ENCODE measurements around the gene NCK2.

Gene NCK2

DNA sequence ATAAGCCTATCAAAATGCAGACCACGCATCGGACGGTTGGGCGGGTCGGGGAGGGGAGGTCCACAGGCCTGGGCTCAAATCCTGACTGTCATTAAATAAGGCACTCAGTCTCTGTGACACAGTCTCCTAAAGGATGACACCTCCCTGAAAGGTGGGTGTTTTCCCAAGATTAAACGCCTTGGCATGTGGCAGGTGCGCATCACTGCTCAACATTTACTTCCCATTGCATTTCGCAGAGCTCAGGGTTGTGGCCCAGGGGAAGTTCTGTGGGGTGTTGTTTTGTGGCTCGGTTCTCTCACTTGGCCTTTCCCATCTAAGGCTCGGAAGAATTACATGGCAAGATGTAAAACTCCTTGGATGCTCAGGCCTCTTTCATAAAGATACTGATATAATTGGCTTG is 107.4 kb downstream of the NCK2 start:
- DNase-seq (ENCODE audit: low spot score): no peak

DNA sequence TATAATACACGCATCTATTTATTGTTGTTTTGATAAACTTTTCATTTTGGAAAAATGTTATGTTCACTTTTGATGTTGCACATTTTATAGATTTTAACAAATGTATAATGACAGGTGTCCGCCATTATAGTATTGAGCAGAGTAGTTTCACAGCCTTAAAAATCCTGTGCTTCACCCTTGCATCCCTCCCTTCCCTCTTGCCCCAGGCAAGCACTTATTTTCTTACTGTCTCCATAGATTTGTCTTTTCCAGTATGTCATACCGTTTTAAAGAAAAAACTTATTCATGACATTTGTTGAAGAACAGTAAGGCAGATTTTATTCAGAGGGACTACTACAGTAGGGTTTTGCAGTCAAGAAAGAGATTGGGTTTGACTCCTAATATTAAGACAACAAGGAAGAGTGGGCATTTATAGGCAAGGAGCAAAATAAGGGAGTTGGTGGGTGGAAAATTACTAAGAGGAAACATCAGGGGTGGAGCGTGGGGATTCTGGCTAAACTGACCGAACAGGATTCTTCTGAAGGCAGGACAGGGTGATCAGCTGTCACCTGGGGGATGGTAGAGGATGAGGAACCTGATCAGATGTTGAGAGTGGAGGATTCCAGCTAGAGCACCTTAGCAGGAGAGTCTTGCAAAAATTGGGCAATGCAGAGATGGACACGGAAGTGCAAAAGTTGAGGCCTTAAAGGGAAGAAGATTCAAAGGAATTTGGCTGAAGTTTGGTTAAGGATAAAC is 108.8 kb downstream of the NCK2 start:
- no peak for DNase-seq (ENCODE audit: low spot score)

DNA sequence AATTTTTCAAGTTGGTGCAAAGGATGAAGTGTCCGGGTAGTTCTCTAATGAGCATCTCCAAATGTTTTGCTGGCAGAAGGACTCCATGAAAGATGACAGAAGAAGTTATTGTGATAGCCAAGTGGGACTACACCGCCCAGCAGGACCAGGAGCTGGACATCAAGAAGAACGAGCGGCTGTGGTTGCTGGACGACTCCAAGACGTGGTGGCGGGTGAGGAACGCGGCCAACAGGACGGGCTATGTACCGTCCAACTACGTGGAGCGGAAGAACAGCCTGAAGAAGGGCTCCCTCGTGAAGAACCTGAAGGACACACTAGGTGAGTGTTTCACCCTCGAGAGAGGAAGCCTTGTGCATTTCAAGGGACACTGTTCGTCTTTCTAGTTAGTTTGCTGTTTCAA is 110.3 kb downstream of the NCK2 start:
- DNase-seq (ENCODE audit: low spot score): no peak

DNA sequence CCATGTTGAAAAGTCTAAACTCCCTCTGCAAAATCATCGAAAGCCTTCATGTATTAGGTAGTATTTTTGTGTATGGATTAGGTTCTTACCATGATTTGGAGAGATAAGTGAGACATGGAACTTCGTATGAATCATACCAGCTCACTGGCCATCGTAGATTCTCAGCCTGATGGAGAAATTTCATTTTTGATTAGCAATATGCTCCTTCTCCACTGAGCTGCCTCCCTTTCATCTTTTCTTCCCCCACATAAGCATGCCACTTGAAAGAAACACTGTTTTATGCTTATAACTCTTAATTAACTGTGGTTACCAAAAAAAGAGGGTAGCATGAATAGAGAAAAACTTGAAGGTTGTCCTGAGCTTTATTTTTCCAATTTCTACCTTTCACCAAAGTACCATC is 111.9 kb downstream of the NCK2 start:
- DNase-seq (ENCODE audit: low spot score): no peak

DNA sequence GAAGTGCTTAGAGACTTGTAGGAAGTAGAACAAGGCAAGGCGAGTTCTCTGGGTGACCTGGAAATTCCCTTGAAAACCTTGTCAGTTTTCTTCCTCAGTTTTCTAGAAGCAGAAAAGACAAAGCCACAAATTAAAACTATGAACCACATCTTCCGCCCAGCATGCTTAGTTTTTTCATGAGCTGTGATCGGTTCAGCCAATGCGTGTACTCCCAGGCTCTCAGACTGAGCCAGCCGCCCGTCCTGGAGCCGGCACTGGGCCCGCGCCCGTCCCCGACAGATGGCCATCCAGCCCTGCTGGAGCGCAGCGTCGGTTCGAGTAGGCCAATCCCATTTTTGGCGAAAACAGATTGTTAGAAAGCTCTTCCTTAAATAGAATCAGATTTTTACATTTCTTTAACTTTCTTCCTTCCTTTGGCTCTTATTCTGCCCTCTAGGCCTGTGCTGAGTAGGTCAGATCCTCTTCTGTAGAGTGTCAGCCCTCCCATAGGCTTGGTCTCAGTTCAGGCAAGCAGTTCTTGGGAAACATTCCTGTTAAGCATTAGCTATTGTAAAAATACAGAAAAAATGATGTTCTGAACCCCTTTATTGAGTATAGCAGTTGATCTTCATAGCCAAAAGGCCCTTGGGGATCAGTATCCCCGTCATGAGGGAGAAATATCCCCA is 112.5 kb downstream of the NCK2 start:
- DNase-seq (ENCODE audit: low spot score): peak; percentile 49

DNA sequence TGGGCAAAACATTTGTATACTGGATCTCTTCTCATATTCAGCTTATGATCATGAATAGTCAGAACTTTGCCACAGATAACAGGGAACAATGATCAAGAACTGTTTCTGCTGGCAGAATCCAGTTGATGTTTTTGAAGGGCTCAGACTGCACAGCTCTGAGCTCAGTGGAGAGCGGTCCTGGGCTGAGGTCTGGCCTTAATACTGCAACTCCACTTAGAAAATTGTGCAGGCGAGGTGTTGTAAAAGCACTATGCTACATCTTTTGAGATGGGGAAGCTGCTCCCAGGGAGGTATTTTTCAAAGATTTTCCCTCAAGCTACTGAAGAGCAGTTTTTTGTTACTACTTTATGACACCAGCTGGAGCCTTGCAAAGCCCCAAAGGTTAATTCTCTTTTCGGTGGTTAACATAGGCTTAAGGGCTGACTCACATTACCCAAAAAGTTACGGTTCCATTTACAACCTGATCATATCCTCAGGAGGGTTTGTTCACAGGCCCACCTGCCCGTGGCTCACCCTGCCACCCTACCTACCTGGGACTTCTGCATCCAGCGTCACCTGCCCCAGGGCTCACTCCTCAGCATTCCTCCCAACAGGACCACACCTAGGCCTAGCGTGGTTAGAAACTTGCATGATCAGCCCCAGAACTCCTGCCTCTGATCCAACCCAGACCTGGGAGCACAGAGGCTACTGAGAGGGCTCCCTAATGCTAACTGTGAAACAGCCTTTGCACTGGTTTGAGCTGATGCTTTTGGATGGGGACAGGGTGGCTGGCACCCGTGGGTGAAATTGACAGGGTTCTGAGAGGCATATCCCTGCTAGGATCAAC is 114.4 kb downstream of the NCK2 start:
- DNase-seq (ENCODE audit: low spot score): no peak

DNA sequence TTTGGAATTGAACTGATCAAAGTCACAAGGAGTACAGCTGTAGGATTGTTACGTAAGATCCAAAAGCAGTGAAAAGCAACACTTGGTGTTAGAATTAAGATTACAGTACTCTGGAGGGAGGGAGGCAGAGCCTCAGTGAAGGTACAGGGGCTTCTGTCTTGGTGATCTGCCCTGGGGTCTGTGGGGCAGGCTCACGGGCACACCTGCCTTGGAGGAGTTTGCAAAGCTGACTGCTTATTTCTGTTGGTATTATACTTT is 114.9 kb downstream of the NCK2 start:
- no peak for DNase-seq (ENCODE audit: low spot score)

DNA sequence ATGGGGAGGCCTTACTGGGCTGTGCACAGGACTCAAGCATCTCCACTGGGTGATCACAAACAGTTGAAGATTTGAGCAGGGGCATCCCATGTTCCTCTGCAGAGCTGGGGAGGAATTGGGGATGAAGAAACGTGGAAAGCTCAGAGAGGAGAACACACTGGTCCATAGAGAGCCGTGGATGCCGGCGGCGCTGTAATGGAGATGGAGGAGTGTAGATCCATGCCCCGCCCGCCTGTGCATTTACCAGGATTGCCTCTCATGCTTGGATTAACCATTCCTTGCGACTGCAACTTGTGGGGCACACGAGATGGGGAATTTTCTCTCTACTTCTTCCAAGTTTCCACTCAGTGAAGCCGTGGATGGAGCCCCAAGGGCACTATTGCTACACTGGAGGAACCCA is 115.9 kb downstream of the NCK2 start:
- DNase-seq (ENCODE audit: low spot score): no peak

DNA sequence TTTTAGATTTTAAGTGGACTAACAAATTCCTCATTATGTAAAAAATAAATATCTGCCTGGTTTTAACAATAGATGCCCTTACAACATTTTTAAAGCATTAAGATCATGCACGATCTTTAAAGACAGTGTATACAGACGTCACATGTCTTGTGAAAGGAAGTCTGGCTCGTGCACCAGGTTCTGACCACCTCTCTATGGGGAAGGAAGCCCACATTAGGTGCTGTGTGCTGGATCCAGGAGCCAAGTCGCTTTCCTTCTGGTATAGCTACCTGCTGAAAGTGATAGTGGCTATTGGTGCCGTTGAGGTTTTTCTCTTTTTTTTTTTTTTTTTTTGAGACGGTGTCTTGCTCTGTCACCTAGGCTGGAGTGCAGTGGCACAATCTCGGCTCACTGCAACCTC is 116.5 kb downstream of the NCK2 start:
- DNase-seq (ENCODE audit: low spot score): peak; percentile 21

DNA sequence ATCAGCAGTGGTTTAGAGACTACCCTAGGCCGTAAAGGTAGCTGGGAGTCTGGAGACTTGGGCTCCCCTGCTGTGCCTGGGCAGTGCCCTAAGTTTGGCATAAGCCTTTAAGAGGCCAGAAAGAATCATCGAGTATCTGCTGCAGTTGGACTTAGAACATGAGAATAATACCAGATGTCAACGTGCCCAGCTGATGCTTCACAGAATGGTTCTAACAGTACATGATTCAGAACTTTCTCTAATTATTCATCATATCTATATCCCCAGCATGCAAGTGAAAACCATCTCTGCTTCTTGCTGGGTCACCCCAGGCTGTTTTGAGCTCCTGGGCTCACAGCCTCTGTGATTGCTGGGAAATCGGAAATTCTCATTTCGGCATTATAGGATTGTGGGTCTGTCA is 118.1 kb downstream of the NCK2 start:
- DNase-seq (ENCODE audit: low spot score): no peak

DNA sequence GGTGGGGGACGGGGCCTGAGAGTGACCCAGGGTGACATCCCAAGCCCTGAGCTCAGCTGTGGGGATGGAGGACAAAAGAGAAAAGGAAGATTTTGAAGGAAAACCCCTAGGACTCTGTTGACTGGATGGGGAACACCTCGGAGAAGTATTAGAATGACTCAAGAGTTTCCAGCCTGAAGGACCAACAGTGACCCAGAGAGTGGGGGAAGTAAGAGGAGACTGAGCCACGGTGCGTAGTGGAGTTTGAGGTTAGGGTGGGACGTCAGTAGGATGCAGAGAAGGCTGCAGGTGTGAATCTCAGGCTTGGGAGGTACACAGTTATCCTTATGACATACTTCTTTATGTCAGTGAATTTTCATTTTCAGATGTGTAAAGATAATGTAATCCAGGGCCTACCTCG is 119.5 kb downstream of the NCK2 start:
- DNase-seq (ENCODE audit: low spot score): no peak

DNA sequence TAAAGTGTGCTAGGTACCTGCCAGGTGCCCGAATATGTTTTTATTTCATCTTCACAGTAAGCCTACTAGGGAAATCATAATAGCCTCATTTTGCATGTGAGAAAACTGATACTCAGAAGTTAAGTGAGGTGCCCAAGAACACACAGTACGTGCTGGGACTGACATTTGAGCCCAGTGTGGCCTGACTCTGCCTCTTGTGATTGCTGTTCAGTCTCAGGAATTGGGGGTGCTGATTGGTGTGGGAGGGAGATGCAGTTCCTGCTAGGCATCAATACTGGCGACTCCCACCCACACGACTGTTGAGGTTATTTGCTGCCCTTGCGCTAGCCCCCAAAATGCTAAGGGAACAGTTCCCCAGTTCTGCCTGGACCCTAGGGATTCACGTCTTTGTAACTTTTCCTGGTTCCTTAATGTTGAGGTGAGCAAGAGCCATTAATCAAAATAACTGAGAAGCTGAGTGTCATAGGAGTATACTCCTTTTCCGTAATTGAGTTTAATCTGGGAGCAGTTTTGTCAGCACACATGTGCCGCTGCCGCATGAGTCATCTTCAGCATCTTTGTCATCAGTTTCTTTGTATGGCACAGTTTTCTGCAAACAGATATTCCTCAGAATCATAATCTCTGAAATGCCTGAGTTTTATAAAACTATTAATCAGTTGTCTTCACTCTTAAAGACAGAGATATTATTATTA is 120.7 kb downstream of the NCK2 start:
- no peak for DNase-seq (ENCODE audit: low spot score)

DNA sequence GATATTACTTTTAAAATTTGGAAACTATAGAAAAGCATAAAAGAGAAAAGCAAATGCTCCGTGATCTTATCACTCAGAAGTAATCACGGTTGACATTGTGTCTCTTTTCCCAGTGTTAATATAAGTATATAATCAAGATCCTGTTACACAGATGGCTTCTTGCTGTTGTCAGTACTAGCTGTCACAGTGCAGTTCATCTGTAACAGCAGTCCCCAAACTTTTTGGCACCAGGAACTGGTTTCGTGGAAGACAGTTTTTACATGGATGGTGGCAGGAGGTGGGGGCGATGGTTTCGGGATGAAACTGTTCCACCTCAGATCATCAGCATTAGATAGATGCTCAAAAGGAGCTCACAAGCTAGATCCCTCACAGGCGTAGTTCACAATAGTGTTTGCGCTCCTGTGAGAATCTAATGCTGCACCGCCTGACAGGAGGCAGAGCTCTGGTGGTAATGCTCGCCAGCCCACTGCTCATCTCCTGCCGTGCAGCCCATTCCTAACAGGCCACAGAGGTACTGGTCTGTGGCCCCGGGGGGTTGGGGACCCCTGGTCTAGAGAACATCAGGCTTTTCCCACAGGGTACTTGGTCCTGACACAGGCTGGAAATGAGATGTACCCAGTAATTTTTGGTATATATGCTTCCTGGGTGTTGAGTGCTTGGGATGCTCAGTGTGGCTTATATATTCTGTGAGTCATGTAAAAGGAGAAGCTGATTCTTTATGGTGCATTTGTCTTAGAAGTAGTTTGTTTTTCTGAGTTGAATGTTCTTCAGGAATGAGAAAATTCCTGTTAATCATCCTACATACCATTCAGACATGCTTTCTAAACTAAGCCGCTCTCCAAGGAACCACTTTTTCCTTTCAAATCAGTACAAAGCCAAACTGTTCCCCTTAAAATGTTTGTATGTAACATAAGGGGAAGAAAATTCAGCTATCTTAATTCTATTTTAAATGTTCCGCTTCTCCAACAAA is 121.8 kb downstream of the NCK2 start:
- DNase-seq (ENCODE audit: low spot score): no peak

DNA sequence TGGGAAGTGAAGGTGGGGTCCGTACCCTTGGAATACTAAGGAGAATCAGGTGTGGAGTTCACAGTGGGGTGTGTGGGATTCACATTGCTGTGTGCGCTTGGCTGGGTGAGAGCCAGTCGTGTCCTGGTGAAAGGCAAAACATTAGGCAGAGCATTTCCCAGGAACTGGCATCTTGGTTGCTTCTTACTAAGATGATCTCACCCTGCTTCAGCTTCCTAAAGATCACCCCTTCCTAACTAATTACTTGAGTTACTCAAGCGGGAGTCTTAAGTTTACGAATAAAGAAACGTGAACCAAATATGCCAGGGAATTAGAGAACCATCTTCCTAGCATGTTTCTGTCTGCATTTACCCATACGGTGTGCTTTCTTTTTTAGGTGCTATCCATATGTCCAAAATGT is 122.9 kb downstream of the NCK2 start:
- DNase-seq (ENCODE audit: low spot score): no peak

DNA sequence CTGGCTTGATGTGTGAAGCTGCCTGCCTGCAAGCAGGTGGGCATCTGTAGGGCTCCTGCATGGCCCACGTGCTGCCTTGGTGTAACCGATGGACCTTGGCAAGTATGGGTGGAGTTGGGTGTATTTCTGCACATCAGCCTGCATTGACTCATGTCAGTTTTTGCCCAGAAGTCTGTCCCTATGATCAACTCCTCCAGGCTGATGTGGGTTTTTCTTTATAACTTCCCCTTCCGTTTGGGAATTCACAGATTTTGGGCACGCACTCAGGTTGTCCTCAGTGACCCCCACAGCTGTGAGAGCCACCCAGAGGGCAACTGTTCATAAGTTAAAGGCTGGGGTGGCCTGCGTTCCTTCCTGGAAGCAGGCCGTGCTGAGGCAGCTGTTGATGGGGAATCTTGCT is 123.3 kb downstream of the NCK2 start:
- no peak for DNase-seq (ENCODE audit: low spot score)

DNA sequence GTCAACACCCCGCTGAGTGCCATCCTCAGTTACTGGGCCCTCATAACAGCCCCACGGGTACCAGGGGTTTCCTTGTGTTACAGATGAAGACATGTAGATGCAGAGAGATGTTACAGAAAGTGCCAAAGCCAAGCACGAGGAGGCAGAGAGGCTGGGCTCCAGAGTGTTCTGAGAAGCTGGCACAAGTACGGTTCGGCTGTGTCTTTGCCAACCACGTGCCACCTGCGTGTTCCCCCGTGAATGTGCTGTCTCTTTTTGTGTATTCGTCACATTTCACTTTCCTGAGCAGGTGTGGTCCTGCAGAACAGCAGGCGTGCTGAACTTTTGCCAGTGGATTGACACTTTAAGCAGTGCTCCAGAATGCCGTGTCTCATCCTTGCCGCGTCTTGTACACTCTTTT is 124.6 kb downstream of the NCK2 start:
- no peak for DNase-seq (ENCODE audit: low spot score)

DNA sequence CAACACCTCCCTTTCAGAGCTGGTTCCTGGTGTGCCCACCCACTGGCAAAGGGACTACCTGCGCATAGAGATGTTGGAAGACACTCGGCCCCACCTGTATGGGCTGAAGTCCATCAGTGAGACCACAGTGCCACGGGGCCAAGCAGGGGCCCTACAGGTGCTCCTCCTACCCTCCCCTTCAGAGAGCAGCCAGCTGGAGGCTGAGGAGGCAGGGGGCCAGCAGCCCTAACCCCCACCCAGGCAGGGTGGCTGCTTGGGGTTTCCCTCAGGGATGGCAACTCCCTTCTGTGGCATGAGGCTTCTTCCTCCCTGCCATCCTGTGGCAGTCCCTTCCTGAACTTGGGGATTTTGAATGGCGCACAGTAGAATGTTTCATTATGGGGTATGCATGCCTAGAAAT is 125.3 kb downstream of the NCK2 start:
- no peak for DNase-seq (ENCODE audit: low spot score)

DNA sequence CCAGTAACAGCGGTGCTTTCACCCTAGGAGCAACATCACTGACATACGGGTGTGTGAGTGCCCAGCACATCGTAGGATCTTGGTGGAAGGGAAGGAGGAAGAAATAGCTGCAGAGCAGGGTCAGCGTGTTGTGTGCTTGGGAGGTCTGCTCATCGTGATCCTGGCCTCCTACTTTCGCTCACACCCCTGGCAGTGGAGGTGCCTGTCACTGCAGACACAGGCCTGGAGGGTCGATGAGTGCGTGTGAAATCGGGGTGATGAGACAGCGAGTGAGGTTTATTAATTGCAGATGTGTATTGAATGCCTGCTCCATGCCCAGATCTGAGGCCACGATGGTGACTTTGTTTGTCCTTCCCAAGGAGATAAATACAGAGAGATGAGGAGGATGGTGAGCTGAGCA is 126.1 kb downstream of the NCK2 start:
- DNase-seq (ENCODE audit: low spot score): no peak

DNA sequence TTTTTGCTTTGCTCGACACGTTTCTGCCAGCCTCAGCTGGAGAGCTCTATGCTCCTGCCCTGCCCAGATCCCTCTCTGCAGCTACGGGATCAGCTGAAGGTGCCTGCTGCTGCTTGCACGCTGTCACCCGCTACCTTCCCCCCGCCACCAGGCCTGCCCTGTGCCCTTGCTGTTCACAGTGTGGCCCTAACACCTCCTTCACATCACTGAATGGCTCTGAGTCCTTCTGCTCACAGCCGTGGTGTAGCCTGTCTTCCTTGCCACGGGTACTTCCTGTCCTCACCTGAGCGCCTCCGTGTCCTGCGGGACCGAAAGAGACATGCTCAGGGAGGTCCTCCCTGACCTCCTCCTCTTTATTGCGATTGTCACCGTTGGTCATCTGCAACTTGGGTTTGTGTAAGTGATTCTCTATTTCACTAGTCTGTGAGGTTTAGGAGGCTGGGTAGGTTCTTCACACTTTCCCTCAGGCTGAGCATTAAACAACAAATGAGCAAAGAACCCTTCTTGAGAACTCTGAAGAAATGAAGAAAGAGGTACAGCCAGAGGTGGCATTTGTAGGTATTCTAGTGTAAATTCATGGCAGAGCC is 127.5 kb downstream of the NCK2 start:
- DNase-seq (ENCODE audit: low spot score): peak; percentile 27

DNA sequence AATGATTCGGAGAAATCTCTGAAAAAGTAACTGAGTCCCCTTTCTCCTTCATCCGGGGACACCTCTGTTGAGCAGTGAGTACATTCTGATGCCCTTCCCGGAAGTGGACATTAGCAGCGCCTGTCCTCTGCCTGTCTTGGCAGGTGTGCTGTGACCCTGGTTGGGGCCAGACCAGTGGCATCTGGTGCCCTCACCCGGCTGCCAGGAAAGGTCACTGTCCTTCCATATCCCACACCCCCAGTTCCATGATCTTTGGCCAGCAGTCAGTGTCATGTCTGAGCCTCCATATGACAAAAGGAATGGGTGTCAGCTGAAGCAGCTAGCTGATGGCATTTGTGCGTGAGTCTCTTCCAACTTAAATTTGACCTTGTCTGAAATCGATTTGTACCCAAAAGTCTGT is 128.1 kb downstream of the NCK2 start:
- no peak for DNase-seq (ENCODE audit: low spot score)

DNA sequence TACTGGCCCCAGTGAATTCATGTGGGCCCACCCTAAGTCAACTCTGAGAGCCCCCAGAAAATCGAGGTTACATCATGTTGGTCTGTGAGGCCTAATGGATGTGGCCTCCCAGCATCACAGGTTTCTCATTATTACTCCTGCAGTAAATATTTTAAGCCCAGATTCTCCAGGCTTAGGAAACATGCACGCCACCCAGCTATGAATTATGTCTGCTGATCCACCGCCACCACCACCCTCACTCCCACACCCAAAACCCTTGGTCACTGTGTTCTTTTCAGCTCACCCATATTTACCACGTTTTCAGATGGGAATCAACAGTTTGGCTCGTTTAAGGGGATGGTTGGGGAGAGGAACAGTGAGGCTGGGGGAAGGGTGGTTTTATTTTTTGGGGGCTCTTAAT is 128.6 kb downstream of the NCK2 start:
- no peak for DNase-seq (ENCODE audit: low spot score)
